Omental fat pad (tissue), 4 donors: ENCODE data around the gene KLHDC8B. TPM values are rescaled to one million over a fixed set of nuclear protein-coding genes. Genes with fewer than 3 reads are reported as not detected.

Experiments used
- ATAC-seq: fragments of 150-250 bp; one replicate; pipeline ENCODE4 v1.9.1; 2016; ENCODE audit warnings: mild to moderate bottlenecking, moderate library complexity; ENCODE audit not compliant: low FRiP score
- DNase-seq: peaks from one replicate; pipeline ENCODE4 v3.0.0-alpha.2; 2019; ENCODE audit warnings: low spot score
- total RNA-seq, 4 donors: library from RNA; depleted of rRNA; stranded (reverse); fragments of >200 nt; gene quantifications; one replicate each; pipeline ENCODE4 v1.1.0, GENCODE V29; 2016
- TF ChIP-seq, protein P1 (sequence below), 3 donors: fragments of 450-650 bp; IDR thresholded peaks; one replicate each; pipeline ENCODE4 v1.5.1; 2016 to 2017; ENCODE audit warnings: antibody characterized with exemption in 3 of 3, mild to moderate bottlenecking in 3 of 3, moderate library complexity in 2 of 3

KLHDC8B gene
- total RNA-seq, 4 donors from 2014 or later = 55.0 to 123 (median 65.5) TPM

DNA sequence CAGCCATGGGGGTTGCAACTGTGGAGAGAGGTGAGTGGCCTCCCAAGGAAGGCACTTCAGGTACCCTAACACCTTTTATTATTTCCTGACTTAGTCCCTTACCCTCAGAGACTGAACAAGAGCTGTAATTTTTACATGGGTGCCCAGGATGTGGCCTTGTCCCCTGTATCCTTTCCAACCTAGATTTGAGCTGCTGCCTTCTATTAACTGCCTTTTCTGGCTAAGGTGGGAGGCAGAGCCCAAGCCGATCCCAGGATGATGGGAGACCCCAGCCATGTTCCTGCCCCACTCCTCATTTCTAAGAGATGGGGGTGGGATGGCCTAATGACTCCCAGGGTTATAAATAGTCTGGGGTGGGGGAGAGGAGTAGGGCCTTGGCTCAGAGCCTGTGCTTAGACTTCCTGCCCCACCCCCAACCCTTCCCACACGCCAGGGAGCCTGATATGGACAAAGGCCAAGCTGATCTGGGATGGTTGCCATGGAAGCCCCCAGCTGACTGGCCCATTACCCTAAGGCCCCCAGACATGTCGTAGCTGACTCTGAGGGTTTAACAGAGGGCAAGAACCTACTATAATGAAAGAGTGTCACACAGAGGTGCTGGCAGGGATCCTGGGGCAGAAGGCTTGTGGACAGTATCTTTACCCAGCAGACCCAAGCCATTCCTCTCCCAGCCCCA is 1.9 kb downstream of the KLHDC8B start:
- ATAC-seq (no peak), DNase-seq (no peak)

DNA sequence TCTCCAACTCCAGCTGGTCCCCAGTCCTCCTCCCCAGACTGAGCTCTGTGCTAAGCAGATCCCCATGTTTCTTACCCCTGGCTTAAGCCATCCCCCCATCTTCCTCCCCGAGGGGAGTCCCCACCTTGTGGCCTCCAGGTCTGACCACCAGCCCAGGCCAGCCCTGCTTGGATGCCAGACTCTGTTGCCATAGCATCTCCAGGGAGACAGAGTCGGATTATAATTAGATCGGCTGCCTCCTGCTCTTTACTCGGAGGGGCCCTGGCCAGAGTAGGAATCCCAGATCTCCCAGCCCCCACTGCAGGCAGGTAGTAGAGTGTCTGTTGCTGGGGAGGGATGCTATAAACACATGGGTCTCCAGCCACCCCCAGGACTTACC is 2.4 kb downstream of the KLHDC8B start:
- TF ChIP-seq, protein P1, sequence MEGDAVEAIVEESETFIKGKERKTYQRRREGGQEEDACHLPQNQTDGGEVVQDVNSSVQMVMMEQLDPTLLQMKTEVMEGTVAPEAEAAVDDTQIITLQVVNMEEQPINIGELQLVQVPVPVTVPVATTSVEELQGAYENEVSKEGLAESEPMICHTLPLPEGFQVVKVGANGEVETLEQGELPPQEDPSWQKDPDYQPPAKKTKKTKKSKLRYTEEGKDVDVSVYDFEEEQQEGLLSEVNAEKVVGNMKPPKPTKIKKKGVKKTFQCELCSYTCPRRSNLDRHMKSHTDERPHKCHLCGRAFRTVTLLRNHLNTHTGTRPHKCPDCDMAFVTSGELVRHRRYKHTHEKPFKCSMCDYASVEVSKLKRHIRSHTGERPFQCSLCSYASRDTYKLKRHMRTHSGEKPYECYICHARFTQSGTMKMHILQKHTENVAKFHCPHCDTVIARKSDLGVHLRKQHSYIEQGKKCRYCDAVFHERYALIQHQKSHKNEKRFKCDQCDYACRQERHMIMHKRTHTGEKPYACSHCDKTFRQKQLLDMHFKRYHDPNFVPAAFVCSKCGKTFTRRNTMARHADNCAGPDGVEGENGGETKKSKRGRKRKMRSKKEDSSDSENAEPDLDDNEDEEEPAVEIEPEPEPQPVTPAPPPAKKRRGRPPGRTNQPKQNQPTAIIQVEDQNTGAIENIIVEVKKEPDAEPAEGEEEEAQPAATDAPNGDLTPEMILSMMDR (IDR thresholded peaks at IDR 0.05) = no peak
- DNase-seq (no peak), ATAC-seq (no peak)

More for the DNA sequence above, 1.9 kb downstream of the KLHDC8B start:
- TF ChIP-seq, protein P1 (IDR thresholded peaks at IDR 0.05) = no peak

DNA sequence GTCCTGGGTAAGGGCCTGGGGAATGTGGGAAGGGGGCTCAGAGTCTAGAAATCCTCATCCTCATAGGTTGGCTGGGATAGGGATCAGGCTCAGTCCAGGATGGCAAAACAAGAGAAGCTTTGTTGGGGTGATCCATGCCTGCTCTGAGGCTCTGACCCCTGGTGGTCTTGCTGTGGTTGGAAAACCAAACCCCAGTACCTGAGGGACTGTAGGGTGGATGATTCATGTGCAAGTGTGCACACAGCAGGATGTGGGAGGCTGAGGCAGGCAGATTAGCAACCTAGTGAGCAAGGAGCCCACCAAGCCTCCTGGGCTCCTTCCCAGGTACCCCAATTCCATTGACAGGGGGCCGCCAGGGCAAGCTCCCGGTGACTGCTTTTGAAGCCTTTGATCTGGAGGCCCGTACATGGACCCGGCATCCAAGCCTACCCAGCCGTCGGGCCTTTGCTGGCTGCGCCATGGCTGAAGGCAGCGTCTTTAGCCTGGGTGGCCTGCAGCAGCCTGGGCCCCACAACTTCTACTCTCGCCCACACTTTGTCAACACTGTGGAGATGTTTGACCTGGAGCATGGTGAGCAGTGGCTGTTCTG is 3.1 kb downstream of the KLHDC8B start:
- ATAC-seq = no peak
- TF ChIP-seq, protein P1 (IDR thresholded peaks at IDR 0.05) = no peak
- no peak for DNase-seq

DNA sequence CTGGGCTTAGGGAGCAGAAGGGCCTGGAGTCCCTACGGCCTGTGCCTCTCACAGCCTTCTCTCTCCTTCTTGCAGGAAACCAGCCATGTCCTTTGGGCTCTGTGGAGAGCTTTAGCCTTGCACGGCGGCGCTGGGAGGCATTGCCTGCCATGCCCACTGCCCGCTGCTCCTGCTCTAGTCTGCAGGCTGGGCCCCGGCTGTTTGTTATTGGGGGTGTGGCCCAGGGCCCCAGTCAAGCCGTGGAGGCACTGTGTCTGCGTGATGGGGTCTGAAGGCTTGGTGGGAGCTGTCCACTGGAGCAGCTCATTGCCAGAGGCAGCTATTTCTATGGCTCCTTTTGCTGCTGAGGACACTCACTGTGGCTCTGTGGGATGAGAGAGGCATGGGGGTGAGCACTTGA is 4.1 kb downstream of the KLHDC8B start:
- TF ChIP-seq, protein P1 (IDR thresholded peaks at IDR 0.05) = no peak

DNA sequence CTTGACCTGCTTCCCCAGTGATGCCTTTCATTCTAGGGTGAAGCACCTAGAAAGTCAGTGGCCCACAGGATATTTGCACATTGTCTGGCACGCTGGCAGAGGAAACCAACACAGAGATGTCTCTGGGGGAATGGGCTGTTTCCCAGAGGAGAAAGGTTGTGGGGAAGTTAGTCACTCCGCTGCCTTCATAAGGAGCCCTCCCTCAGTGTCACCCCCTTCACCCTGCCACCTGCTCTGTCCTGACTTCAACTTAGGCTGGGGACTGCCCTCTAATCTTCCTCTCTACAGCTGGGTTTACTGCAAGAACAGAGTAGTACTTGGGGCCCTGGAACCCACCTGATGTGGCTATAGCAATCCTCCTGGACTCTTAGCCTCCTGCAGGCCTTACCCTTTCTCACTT is 5.7 kb downstream of the KLHDC8B start:
- no peak for ATAC-seq
- TF ChIP-seq, protein P1 (IDR thresholded peaks at IDR 0.05) = no peak
- no peak for DNase-seq

More for the DNA sequence above, 4.1 kb downstream of the KLHDC8B start:
- ATAC-seq (no peak), DNase-seq (no peak)

DNA sequence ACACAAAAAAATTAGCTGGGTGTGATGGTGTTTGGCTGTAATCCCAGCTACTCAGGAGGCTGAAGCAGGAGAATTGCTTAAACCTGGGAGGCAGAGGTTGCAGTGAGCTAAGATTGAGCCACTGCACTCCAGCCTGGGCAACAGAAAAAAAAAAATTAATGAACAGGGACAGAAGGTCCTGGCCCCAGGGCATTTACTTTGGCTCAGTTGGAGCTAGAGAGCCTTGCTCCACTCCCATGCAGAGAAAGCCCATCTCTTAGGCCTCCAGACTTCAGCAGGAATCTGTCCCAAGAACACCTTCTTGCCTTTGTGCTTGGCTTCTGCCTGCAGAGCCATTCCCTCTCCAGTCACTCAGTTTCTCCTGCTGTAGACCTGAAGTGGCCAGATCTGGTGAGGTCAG is 8.7 kb downstream of the KLHDC8B start:
- DNase-seq (no peak), ATAC-seq (no peak)
- TF ChIP-seq, protein P1 (IDR thresholded peaks at IDR 0.05) = no peak

DNA sequence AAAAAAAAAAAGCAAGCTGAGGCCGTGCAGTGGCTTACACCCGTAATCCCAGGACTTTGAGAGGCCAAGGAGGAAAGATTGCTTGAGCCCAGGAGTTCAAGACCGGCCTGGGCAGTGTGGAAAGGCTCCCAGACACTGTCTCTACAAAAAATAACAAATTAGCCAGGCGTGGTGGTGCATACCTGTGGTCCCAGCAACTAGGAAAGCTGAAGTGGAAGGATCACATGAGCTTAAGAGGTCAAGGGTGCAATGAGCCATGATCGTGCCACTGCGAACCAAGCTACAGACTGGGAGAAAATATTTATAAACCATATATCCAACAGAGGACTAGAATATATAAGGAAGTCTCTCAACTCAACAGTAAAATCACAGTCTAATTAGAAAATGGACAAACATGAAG is 10.0 kb downstream of the KLHDC8B start:
- ATAC-seq (no peak), DNase-seq (no peak)
- TF ChIP-seq, protein P1 (IDR thresholded peaks at IDR 0.05) = no peak
